ENCODE data around the gene RIC3. TPM values are rescaled to one million over a fixed set of nuclear protein-coding genes. Genes with fewer than 3 reads are reported as not detected.

RIC3 gene
- total RNA-seq, 1 experiment from 2014 or later, result not detected

- no TSS peak for BruUV-seq (replicated peaks)
- intact Hi-C loops (cut with micrococcal nuclease; ENCODE audit: unreplicated experiment), result no loop called here
- Histone ChIP-seq H3K27ac (ENCODE audit: low read depth, low read length, poor library complexity, severe bottlenecking) (no peak overlapping the region), H3K27me3 (replicated peaks; ENCODE audit: insufficient read depth, low read depth, low read length, poor library complexity) (peaks cover 7% of the 10 kb centered on the region), H3K4me3 (ENCODE audit: low read depth, low read length, poor library complexity, severe bottlenecking) (no peak overlapping the region), H3K9me3 (ENCODE audit: low read depth, low read length, poor library complexity, severe bottlenecking) (no peaks in the 10 kb centered on the region), H3K36me3 (ENCODE audit: insufficient read depth, low read length, poor library complexity, severe bottlenecking) (no peaks in the 10 kb centered on the region), H3K4me1 (ENCODE audit: insufficient read depth, low read length, poor library complexity, severe bottlenecking) (no peaks in the 10 kb centered on the region)
- ChIA-PET CTCF (no interaction called here), POLR2A (ENCODE audit: low non-redundant PET) (no interaction called here)
- DNase-seq (ENCODE audit: low spot score), result no peak
- TF ChIP-seq EZH2 (IDR thresholded peaks at IDR 0.05; ENCODE audit: borderline replicate concordance, low read depth, low read length, poor library complexity, severe bottlenecking) (no peak), CTCF (conservative IDR thresholded peaks at IDR 0.05; ENCODE audit: low read depth, low read length) (no peak)
These were observed 33.9 kb upstream of the RIC3 start for GRCh38 chr11:8202516-8203413.

GRCh38 chr11:8201644-8202365, 33.0 kb upstream of the RIC3 start:
- ChIA-PET CTCF (no interaction called here), POLR2A (ENCODE audit: low non-redundant PET) (no interaction called here)
- BruUV-seq (replicated peaks), result no TSS peak

GRCh38 chr11:8199676-8200075, 30.9 kb upstream of the RIC3 start:
- no peak for TF ChIP-seq CTCF (conservative IDR thresholded peaks at IDR 0.05; ENCODE audit: low read depth, low read length)
- TF ChIP-seq EZH2 (IDR thresholded peaks at IDR 0.05; ENCODE audit: borderline replicate concordance, low read depth, low read length, poor library complexity, severe bottlenecking), result no peak
- BruUV-seq (replicated peaks), result no TSS peak
- Histone ChIP-seq H3K27ac (ENCODE audit: low read depth, low read length, poor library complexity, severe bottlenecking) (no peak overlapping the region), H3K4me1 (ENCODE audit: insufficient read depth, low read length, poor library complexity, severe bottlenecking) (no peaks in the 10 kb centered on the region), H3K4me3 (ENCODE audit: low read depth, low read length, poor library complexity, severe bottlenecking) (no peak overlapping the region), H3K9me3 (ENCODE audit: low read depth, low read length, poor library complexity, severe bottlenecking) (no peaks in the 10 kb centered on the region), H3K27me3 (replicated peaks; ENCODE audit: insufficient read depth, low read depth, low read length, poor library complexity) (peaks cover 20% of the 10 kb centered on the region), H3K36me3 (ENCODE audit: insufficient read depth, low read length, poor library complexity, severe bottlenecking) (no peaks in the 10 kb centered on the region)
- CTCF ChIA-PET, result no interaction called here
- POLR2A ChIA-PET (ENCODE audit: low non-redundant PET), result no interaction called here
- intact Hi-C loops (cut with micrococcal nuclease; ENCODE audit: unreplicated experiment), result no loop called here
- no peak for DNase-seq (ENCODE audit: low spot score)

More at GRCh38 chr11:8201644-8202365, 33.0 kb upstream of the RIC3 start:
- DNase-seq (ENCODE audit: low spot score), result no peak
- Histone ChIP-seq H3K27me3 (replicated peaks; ENCODE audit: insufficient read depth, low read depth, low read length, poor library complexity) (peaks cover 11% of the 10 kb centered on the region), H3K36me3 (ENCODE audit: insufficient read depth, low read length, poor library complexity, severe bottlenecking) (no peaks in the 10 kb centered on the region), H3K9me3 (ENCODE audit: low read depth, low read length, poor library complexity, severe bottlenecking) (no peaks in the 10 kb centered on the region), H3K27ac (ENCODE audit: low read depth, low read length, poor library complexity, severe bottlenecking) (no peak overlapping the region), H3K4me3 (ENCODE audit: low read depth, low read length, poor library complexity, severe bottlenecking) (no peak overlapping the region), H3K4me1 (ENCODE audit: insufficient read depth, low read length, poor library complexity, severe bottlenecking) (no peaks in the 10 kb centered on the region)
- TF ChIP-seq CTCF (conservative IDR thresholded peaks at IDR 0.05; ENCODE audit: low read depth, low read length), result no peak
- no peak for TF ChIP-seq EZH2 (IDR thresholded peaks at IDR 0.05; ENCODE audit: borderline replicate concordance, low read depth, low read length, poor library complexity, severe bottlenecking)
- intact Hi-C loops (cut with micrococcal nuclease; ENCODE audit: unreplicated experiment), result no loop called here
